ENCODE measurements around the gene AIFM3.

AIFM3 gene

DNA sequence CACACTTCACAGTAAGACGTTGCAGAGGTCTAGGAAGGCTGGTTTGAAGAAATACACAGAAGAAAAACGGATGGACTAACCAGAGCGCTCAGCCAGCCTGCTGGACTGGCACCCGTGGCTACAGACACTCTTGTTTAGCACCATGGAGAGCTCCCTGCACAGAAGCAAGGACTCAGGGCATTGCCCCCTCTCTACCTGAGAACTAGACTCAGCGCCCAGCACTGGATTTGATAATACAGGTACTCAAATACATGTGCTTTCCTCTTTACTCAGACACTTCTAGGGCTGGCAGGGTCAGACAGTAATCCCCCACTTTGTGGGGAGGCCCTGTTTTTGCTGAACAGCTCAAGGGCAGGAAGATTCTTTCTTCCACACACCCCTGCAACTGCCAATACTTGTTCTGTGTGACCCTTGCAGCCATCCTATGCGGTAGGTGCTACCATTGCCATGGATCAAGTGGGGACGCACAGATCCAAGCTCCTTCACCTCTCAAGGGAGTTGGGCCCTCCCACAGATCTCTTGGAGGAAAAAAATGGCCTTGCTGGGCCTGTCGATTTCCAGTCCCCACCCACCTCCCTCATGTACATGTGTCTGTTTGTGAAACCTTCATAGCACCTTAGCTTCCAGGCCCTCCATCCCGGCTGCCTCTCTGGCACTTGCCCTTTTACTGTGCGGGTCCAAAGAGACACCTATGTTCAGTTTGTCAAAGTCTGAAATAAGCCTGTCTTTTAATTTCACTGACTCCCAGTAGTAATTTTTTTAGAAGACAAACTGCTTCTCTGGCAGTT, 42.8 kb downstream of the AIFM3 start:
- DNase-seq: peak in 1 of 2 donors; percentile 1

DNA sequence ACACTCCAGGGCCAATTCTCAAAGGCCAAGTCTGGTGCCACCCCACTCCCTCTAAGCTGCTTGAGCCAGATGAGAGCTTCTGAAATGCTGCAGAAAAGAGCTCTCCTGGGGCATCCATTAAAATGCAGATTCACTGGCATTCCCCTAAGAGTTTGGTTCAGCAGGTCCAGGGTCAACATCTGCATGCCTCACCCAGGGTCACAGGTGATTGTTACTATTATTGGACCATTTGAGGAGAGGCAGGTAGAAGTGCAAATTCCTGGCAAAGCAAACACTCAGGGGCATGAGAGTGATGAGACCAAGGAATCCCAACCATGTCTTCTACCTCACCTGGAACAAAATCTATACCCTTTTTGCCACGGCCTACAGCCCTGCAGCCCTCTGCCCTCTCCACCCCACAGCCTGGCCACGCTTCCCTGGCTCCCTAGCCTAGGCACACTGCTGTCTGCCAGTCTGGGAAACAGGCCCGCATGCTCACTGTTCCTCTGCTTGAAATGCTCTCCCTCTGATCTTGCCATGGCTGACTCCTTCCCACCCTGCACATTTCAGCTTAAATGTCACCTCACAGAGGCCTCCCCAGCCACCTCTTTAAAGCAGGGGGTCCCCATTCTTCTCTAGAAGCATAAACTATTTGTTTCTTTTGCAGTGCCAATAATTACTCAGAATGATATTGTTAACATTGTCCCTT, 43.5 kb downstream of the AIFM3 start:
- DNase-seq: no peak

DNA sequence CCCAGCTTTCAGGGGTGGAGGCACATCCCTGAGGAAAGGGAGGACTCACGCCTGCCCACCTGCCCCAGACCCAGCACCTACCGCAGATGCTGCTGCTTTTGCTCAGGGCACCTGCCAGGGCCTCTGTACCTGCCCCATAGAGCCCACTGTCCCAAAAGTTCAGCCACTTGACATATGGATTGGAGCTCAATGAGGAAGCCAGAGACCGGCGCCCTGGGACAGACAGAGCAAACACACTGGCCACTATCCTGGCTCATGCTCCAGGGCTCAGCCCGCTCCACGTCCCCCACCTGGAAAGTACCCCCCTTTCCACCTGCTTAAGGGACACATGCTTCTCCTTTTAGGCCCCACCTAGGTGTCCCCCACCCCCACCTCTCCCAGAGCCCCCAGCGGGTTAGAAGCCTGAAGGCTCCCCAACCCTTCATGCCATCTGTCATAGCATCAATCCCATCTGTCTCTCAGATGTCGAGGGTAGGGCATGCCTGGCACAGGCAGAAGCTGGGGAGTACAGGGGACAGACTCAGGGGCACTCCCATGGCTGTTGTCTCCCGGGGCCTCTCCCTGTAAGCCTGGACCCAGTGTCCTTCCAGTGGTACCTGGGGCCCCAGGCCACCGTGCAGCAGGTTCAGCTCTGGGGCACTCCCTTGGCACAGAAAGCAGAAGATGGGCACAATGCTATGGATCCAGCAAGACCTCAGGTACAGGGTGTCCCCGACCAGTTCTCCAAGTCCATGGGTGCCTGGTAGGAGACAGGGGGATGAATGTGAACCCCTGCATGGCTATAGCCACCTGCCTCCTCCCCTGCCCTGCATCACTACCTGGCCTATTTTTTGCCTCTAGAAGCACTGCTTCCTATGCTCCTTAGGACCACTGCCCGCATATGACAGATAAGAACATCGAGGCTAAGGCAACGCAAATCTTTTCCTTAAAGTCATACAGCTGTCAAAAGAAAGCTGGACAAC, 45.7 kb downstream of the AIFM3 start:
- no peak for DNase-seq

DNA sequence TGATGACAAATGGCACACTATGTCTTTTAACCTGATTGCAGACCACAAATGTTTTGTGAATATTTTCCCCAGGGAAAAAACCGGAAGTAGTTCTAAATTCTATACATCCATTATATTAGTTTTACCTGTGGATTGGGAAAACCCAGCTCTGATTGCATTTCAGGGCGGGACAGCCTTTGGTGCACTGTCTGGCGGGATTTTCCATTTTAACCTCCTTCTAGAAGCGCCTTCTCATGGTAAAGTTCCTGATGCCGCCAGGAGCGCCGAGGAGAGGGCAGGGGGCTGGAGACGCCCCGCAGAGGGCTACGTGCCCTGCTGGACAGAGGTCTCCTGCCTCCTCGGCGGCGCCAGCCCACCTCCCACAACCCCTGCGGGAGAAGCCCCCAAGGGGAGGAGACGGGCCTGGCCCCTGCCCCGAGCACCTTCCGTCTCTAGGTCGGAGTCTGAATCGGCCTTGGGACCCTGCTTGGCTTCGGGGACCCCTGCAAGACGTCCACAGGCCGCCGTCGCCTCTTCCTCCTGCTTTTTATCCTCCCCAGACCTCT, 46.7 kb downstream of the AIFM3 start:
- no peak for DNase-seq

GRCh38 chr22:21014202-21014725, 47.2 kb downstream of the AIFM3 start:
- DNase-seq: peak; percentile 60 to 69

DNA sequence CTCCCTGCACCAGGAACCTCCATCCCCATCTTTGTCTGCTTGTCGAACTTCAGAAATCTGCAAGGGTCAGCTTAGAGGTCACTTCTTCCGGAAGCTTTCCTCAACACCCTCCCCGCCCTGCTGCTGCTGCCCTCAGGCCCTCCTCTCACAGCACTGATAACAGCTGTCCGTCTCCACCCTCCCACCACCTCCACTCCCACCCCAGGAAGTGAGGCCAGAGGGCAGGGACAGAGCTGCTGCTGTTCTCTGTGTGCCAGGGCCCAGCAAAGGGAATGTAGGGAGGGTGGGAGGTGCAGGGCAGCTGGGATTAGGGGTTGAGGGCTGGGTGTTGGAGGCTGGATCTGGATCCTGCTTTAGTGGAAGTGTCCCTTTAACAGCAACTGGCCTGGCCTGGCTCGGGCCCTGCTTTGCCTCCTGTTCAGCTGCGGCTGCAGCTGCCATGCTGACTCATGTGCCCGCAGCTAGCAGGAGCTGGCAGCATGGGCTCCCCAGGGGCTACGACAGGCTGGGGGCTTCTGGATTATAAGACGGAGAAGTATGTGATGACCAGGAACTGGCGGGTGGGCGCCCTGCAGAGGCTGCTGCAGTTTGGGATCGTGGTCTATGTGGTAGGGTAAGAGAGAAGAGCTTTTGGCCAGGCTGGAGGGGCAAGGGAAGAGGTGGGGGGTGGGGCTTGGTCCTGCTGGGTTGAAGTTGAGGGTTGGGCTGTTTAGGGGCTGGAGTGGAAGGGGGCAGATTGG, 47.8 kb downstream of the AIFM3 start, which contains the start of gene P2RX6:
Gene P2RX6 (plus strand): TSS at position 440 of the 740 bp plus-strand sequence. CDS start 10 bp downstream, at position 450.
- DNase-seq: peak; percentile 8 to 36

DNA sequence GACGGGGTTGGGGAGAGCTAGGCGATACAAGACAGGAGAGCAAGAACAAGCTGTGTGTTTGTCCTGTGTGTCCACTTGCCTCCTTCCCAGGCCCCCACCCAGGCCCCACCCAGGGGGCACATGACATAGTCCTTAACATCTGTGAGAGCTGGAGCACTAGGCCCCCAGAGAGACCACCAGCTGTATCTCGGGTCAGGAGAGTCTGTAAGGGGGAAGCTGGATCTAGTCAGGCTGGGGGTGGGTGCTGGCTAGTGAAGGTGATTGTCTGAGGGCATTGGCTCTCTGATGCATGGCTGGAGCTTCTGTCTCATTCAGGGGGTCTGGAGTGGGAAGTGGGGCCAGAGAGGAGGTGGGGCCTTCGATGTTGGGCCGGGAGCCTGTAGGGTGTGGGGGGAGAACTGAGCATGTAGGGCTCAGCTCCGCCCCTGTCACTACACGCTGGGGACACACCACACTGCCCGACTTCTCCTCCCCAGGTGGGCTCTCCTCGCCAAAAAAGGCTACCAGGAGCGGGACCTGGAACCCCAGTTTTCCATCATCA, 48.5 kb downstream of the AIFM3 start:
- no peak for DNase-seq

DNA sequence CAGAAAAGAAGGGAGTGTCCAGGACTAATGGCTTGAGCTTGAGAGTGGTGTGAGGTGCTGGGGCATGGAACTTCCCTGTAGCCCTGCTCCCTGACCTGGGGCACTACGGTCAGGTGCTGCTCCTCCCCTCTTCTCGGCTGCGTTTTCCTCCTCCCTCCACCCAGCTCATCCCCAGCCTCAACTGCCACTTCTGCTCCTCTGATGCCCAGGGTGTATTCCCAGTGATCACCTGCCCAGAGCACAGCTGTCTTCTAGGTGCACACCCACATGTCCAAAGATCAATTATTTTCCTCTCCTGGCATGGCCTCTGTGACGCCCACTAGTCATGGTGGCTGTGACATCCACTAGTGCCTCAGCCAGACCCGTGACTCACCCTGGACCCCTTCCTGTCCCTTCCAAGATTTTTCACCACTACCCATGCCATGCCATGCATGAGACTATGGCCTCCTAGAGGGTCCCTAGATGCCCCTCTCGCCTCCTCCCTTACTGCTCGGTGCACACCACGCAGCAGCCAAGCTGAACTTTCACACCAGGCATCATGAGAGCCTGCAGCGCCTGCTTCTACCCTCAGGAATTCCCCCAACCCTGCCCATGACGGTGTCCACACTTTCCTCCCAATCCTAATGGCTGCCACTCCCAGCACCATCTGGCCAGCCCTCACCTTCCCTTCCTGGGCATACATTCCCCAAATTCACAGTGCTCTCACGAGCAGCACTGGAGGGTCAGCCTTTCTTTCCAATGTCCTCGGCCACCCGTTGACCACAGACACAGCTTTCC, 49.8 kb downstream of the AIFM3 start:
- DNase-seq: no peak

DNA sequence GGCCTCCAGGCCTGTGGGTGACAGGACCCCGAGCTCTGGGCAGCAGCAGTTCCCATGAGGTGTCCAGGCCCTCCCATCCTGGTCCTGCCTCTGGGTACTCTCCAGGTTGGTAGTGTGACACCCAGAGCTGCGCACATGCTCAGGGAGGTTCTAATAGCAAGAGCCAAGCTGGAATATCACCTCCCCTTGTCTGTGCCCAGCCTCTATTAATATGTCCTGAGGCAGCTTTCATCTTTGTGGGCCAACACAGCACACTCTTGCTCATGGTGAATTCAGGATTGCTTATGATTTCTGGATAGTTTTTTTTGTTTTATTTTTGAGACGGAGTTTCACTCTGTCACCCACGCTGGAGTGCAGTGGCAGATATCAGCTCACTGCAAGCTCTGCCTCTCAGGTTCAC, 51.3 kb downstream of the AIFM3 start:
- DNase-seq: no peak

GRCh38 chr22:21020802-21021429, 53.9 kb downstream of the AIFM3 start:
- DNase-seq: peak in 1 of 2 donors; percentile 4

DNA sequence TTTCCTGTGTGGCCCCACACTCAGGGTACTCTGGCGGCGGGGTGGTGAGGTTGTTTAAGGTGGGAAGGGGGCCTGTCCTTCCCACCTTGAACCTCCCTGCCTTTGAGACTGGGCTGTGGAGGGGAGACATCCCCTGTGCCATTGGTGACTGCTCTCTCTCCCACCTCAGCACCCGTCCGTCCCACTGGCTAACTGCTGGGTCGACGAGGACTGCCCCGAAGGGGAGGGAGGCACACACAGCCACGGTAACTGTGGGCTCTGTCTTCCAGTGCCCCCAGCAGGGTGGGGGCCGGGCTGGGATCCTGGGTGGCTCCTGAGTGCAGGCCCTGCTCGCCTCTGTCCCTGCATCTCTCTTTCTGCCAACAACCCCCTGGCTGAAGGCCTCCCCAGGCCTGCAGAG, 55.5 kb downstream of the AIFM3 start:
- DNase-seq: no peak

GRCh38 chr22:21022955-21023614, 56.0 kb downstream of the AIFM3 start:
- no peak for DNase-seq

DNA sequence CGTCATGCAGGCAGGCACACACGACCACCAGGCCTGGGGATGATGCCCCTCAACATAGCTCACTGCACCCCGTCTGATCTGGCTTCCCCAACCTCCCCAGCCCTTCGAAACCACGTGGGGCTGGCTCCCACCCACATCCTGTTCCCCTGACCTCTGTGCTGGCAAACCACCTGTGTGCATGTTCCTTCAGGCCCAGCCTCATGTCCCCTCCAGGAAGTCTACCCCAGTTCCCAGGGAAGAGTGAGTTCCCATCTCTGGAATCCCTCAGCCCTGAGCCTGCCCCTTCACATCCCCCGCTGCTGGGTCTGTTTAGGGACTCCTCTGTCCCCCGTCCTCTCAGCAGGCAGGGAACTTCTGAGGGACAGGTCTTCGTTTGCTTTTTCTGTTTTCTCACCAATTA, 58.2 kb downstream of the AIFM3 start:
- DNase-seq: no peak

DNA sequence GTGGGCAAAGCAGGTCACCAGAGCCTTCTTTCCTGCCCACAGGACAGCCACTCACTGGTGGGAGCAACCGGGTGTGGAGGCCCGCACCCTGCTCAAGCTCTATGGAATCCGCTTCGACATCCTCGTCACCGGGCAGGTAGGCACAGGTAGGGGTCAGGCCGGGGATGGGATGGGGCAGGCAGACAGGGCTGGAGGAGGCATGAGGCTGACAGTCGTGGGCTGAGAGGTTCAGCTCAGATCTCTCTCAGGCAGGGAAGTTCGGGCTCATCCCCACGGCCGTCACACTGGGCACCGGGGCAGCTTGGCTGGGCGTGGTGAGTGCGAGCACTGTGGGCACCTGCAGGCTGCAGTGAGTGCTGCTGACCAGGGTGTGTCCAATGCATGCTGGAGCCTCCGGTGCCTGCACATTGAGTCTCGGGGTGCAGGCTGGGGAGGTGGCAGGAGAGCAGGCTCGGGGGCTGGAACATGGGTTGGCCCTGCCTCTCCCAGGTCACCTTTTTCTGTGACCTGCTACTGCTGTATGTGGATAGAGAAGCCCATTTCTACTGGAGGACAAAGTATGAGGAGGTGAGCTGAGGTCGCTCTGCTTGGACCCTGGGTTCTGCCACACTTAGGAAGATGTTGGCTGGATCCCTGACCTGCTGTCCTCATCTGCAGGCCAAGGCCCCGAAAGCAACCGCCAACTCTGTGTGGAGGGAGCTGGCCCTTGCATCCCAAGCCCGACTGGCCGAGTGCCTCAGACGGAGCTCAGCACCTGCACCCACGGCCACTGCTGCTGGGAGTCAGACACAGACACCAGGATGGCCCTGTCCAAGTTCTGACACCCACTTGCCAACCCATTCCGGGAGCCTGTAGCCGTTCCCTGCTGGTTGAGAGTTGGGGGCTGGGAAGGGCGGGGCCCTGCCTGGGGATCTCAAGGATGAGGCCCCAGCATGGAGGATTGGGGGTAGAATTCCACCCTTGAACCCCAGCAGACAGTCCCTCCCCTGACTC, 59.0 kb downstream of the AIFM3 start:
- no peak for DNase-seq

DNA sequence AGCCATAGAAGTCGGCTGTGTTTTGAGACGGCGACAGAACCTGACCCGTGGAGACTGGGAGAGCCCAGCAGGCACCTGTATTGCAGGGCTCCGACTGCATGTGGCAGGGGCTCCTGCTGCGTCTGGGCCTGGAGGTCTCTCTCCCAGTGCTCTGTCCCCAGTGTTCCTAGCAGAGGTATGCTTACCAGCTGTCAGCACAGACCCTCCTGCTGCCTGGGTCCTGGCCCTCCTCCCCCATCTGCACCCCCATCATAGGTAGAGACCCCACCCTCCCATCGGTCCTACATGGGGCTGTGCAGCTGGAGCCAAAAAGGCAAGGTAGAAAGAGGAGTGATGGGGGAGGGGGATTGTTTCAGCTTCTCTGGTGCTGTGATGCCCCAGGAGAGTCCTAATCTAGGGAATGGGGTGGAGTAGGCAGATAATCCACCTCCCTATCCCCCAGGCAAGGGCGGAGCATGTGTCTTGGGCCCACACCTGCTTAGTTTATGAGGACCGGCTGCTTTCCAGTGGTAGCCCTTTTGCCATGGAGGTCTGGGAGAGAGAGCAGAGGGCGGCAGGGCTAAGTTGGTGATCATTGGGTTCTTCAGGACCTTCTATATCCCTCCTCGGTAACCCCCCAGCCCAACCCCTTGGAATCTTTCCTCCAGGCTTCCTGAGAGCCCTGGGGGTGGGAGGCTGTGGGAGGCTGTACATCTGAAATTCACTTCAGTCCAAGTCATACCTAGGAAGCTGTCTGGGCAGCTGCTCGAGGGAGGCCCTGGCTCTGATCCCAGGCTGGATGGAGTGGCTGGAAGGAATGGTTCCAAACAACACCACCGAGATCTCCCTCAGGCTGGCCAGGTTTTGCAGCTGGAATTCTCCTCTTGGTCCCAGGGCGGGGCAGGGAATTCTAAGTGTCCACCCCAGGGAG, 60.0 kb downstream of the AIFM3 start:
- DNase-seq: no peak

GRCh38 chr22:21028277-21029251, 61.5 kb downstream of the AIFM3 start:
- DNase-seq: no peak
